GM12878 (cell line): ENCODE results near the gene SP6. TPM values are rescaled to one million over a fixed set of nuclear protein-coding genes. Genes with fewer than 3 reads are reported as not detected.
A peak's percentile ranks its signal among the peaks of the same experiment; 100 is the strongest.

Experiments used
- BHLHE40 ChIP-seq, 2 experiments: fragments of 450-650 bp in 1 of 2; IDR thresholded peaks; 2 replicates each; pipeline ENCODE4 v1.6.1; 2011 to 2017; ENCODE audit warnings: low read depth in 2 of 2, borderline replicate concordance in 1 of 2, improper control_type of control experiment in 1 of 2, low read length in 1 of 2, mild to moderate bottlenecking in 1 of 2
- CBFB ChIP-seq: IDR thresholded peaks from 2 replicates; pipeline ENCODE4 v1.6.1; 2016; ENCODE audit warnings: antibody characterized with exemption, low read depth
- CREB1 ChIP-seq: IDR thresholded peaks from 2 replicates; pipeline ENCODE4 v1.6.1; 2012; ENCODE audit warnings: low read depth, mild to moderate bottlenecking, inconsistent platforms
- HDGF ChIP-seq: fragments of 450-650 bp; IDR thresholded peaks from 2 replicates; pipeline ENCODE4 v1.6.1; 2016; ENCODE audit warnings: antibody characterized with exemption
- IKZF2 ChIP-seq, 2 experiments: fragments of 450-650 bp; IDR thresholded peaks; 2 replicates each; pipeline ENCODE4 v1.6.1; 2017; ENCODE audit warnings: mild to moderate bottlenecking in 2 of 2, moderate library complexity in 2 of 2
- KLF5 ChIP-seq: fragments of 450-650 bp; IDR thresholded peaks from 2 replicates; pipeline ENCODE4 v1.6.1; 2014; ENCODE audit warnings: mild to moderate bottlenecking; ENCODE audit not compliant: partially characterized antibody
- MEF2B ChIP-seq: fragments of 450-650 bp; IDR thresholded peaks from 2 replicates; pipeline ENCODE4 v1.6.1; 2018; ENCODE audit warnings: mild to moderate bottlenecking, moderate library complexity; ENCODE audit not compliant: partially characterized antibody, poor library complexity, severe bottlenecking
- NR2C1 ChIP-seq: fragments of 450-650 bp; IDR thresholded peaks from 2 replicates; pipeline ENCODE4 v1.6.1; 2017; ENCODE audit warnings: antibody characterized with exemption, mild to moderate bottlenecking, moderate library complexity
- SMARCA5 ChIP-seq: fragments of 450-650 bp; IDR thresholded peaks from 2 replicates; pipeline ENCODE4 v1.6.1; 2017; ENCODE audit warnings: mild to moderate bottlenecking
- SUPT20H ChIP-seq: IDR thresholded peaks from 2 replicates; pipeline ENCODE4 v1.6.1; 2011; ENCODE audit warnings: low read depth, mild to moderate bottlenecking, low read length, moderate library complexity, borderline replicate concordance; ENCODE audit not compliant: control insufficient read depth
- TCF7 ChIP-seq: IDR thresholded peaks from 2 replicates; pipeline ENCODE4 v1.6.1; 2014; ENCODE audit warnings: antibody characterized with exemption, borderline replicate concordance
- ZNF274 ChIP-seq: IDR thresholded peaks from one replicate; pipeline ENCODE4 v1.8.0; 2011; ENCODE audit not compliant: insufficient read length, insufficient read depth
- polyA plus RNA-seq, 11 experiments: library from polyadenylated mRNA; depleted of rRNA in 4 of 11; unstranded in 6 of 11; stranded (reverse) in 5 of 11; fragments of >200 nt; fragmentation: Nextera tagmentation in 4 of 11; fragmentation: Illumina TruSeq in 1 of 11; extraction: Ambion mirVana in 4 of 11; extraction: Trizol in 1 of 11; gene quantifications; 1 replicate in 1 of 11; 2 replicates in 10 of 11; pipeline versions ENCODE4 v1.2.1 to v1.2.3, GENCODE V29; 2011 to 2016; ENCODE audit warnings: inconsistent platforms in 2 of 11, missing spikeins in 2 of 11, low read depth in 1 of 11
- total RNA-seq, 4 experiments: library from RNA; depleted of rRNA in 3 of 4; stranded (reverse); fragments of >200 nt in 3 of 4; fragmentation: Illumina TruSeq in 1 of 4; extraction: Trizol in 1 of 4; gene quantifications; 2 replicates each; pipeline versions ENCODE4 v1.2.1 to v1.2.3, GENCODE V29; 2013 to 2021
- TF ChIP-seq, protein P1 (sequence below): fragments of 450-650 bp; IDR thresholded peaks from 2 replicates; pipeline ENCODE4 v1.6.1; 2016; ENCODE audit warnings: mild to moderate bottlenecking, moderate library complexity, borderline replicate concordance
- TF ChIP-seq, protein P2 (sequence below): fragments of 450-650 bp; IDR thresholded peaks from 2 replicates; pipeline ENCODE4 v1.6.1; 2014; ENCODE audit warnings: mild to moderate bottlenecking
- TF ChIP-seq, protein P3 (sequence below): IDR thresholded peaks from 2 replicates; pipeline ENCODE4 v1.6.1; 2012; ENCODE audit warnings: improper control_type of control experiment, low read depth, low read length; ENCODE audit not compliant: insufficient replicate concordance

The SP6 gene
- total and polyA plus RNA-seq, 10 of the 15 experiments (the other 5 are each of a cell fraction or from before 2014, with no cell fraction given) = 0.05 to 0.15 (median 0.06) TPM; not detected in 7

DNA sequence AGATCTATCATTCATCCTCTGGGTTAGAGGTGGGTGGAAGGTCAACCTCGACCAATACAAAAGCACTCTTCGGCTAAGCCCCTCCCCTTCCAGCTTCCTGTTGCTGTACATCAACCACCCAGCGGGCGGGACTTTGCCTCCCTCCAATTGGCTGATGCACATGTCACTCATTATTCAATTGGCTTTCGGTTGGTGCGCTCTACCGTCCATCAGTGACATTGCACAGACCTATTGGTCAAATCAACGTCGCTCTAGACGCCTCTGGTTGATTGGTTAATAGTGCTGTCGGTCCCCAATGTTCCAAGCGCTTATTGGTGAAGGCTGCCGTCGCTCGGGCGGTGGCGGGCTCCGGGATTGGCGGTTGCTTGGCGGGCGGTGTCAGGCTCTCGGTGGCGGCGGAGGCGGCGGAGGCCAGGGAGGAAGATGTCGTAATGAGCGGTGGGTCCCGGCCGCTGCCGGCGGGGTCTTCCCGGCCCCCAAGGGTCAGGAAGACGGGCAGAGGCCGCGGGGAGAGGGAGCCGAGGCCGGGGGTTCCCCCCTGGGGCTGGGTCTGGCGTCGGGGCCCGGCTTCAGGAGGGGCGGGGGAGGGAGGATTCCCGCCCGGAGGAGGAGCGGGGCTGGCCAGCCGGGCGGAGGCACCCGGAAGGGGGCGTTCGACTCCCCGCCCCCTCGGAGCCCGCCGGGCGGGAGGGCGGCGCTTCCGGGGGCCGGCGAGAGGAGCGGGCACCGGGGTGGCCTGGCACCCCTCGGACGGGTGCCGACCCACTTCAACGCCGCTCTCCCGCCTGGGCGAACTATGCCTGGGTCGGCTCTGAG is 45.1 kb upstream of the SP6 start, which contains the start of gene SP2 (continued):
- TF ChIP-seq, protein P1, sequence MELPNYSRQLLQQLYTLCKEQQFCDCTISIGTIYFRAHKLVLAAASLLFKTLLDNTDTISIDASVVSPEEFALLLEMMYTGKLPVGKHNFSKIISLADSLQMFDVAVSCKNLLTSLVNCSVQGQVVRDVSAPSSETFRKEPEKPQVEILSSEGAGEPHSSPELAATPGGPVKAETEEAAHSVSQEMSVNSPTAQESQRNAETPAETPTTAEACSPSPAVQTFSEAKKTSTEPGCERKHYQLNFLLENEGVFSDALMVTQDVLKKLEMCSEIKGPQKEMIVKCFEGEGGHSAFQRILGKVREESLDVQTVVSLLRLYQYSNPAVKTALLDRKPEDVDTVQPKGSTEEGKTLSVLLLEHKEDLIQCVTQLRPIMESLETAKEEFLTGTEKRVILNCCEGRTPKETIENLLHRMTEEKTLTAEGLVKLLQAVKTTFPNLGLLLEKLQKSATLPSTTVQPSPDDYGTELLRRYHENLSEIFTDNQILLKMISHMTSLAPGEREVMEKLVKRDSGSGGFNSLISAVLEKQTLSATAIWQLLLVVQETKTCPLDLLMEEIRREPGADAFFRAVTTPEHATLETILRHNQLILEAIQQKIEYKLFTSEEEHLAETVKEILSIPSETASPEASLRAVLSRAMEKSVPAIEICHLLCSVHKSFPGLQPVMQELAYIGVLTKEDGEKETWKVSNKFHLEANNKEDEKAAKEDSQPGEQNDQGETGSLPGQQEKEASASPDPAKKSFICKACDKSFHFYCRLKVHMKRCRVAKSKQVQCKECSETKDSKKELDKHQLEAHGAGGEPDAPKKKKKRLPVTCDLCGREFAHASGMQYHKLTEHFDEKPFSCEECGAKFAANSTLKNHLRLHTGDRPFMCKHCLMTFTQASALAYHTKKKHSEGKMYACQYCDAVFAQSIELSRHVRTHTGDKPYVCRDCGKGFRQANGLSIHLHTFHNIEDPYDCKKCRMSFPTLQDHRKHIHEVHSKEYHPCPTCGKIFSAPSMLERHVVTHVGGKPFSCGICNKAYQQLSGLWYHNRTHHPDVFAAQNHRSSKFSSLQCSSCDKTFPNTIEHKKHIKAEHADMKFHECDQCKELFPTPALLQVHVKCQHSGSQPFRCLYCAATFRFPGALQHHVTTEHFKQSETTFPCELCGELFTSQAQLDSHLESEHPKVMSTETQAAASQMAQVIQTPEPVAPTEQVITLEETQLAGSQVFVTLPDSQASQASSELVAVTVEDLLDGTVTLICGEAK = peak; percentile 98
- TF ChIP-seq KLF5 (peak; percentile 99), IKZF2 (IDR thresholded peaks at IDR 0.05) (peak in 1 of 2 experiments; percentile 98; a peak in 2 of 4 replicates), SUPT20H (no peak), SMARCA5 (no peak), TCF7 (no peak), CBFB (no peak; the same call in 1 of the 2 replicates), MEF2B (no peak), NR2C1 (peak; percentile 97), HDGF (no peak), BHLHE40 (IDR thresholded peaks at IDR 0.05; ENCODE audit: borderline replicate concordance in 1 of 2, low read depth in 2 of 2, low read length in 1 of 2) (peak; percentile 15 to 50; a peak in 2 of 4 replicates), CREB1 (peak; percentile 95), ZNF274 (no peak)
- TF ChIP-seq, protein P2, sequence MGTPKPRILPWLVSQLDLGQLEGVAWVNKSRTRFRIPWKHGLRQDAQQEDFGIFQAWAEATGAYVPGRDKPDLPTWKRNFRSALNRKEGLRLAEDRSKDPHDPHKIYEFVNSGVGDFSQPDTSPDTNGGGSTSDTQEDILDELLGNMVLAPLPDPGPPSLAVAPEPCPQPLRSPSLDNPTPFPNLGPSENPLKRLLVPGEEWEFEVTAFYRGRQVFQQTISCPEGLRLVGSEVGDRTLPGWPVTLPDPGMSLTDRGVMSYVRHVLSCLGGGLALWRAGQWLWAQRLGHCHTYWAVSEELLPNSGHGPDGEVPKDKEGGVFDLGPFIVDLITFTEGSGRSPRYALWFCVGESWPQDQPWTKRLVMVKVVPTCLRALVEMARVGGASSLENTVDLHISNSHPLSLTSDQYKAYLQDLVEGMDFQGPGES = peak; percentile 100
- TF ChIP-seq, protein P3, sequence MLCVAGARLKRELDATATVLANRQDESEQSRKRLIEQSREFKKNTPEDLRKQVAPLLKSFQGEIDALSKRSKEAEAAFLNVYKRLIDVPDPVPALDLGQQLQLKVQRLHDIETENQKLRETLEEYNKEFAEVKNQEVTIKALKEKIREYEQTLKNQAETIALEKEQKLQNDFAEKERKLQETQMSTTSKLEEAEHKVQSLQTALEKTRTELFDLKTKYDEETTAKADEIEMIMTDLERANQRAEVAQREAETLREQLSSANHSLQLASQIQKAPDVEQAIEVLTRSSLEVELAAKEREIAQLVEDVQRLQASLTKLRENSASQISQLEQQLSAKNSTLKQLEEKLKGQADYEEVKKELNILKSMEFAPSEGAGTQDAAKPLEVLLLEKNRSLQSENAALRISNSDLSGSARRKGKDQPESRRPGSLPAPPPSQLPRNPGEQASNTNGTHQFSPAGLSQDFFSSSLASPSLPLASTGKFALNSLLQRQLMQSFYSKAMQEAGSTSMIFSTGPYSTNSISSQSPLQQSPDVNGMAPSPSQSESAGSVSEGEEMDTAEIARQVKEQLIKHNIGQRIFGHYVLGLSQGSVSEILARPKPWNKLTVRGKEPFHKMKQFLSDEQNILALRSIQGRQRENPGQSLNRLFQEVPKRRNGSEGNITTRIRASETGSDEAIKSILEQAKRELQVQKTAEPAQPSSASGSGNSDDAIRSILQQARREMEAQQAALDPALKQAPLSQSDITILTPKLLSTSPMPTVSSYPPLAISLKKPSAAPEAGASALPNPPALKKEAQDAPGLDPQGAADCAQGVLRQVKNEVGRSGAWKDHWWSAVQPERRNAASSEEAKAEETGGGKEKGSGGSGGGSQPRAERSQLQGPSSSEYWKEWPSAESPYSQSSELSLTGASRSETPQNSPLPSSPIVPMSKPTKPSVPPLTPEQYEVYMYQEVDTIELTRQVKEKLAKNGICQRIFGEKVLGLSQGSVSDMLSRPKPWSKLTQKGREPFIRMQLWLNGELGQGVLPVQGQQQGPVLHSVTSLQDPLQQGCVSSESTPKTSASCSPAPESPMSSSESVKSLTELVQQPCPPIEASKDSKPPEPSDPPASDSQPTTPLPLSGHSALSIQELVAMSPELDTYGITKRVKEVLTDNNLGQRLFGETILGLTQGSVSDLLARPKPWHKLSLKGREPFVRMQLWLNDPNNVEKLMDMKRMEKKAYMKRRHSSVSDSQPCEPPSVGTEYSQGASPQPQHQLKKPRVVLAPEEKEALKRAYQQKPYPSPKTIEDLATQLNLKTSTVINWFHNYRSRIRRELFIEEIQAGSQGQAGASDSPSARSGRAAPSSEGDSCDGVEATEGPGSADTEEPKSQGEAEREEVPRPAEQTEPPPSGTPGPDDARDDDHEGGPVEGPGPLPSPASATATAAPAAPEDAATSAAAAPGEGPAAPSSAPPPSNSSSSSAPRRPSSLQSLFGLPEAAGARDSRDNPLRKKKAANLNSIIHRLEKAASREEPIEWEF = peak; percentile 51
